Hepatocyte (in vitro differentiated cells): Measurements from ENCODE around the gene SEMA4B.

Experiments
- CTCF ChIP-seq: fragments of 200-600 bp; sonication (generic); IDR thresholded peaks from 2 replicates; pipeline ENCODE4 v1.5.1; 2016; ENCODE audit warnings: antibody characterized with exemption, mild to moderate bottlenecking; ENCODE audit not compliant: poor library complexity
- EZH2 ChIP-seq: fragments of 200-600 bp; sonication (generic); IDR thresholded peaks from 2 replicates; pipeline ENCODE4 v1.6.1; 2016; ENCODE audit warnings: antibody characterized with exemption, mild to moderate bottlenecking, borderline replicate concordance
- EZH2phosphoT487 ChIP-seq: fragments of 200-600 bp; sonication (generic); IDR thresholded peaks from one replicate; pipeline ENCODE4 v1.6.1; 2018; ENCODE audit warnings: antibody characterized with exemption, mild to moderate bottlenecking, low read depth, moderate library complexity; ENCODE audit not compliant: unreplicated experiment, severe bottlenecking

GRCh38 chr15:90205886-90206285 lies 4.8 kb downstream of the SEMA4B start:
- no peak for TF ChIP-seq CTCF
- TF ChIP-seq EZH2phosphoT487: no peak
- TF ChIP-seq EZH2: no peak
